Mucosa of gallbladder (tissue), 1 donor: ENCODE measurements around the gene STX1A. TPM values are rescaled to one million over a fixed set of nuclear protein-coding genes. Genes with fewer than 3 reads are reported as not detected.
"Not testable (repeated sequence)": the region's sequence is repeated elsewhere in the genome, so short reads cannot be mapped to it uniquely, and the experiment has no call there.

Experiments
- DNase-seq: peaks from one replicate; pipeline ENCODE4 v3.0.0-alpha.2; 2020; ENCODE audit warnings: low spot score
- total RNA-seq: library from RNA; stranded (reverse); gene quantifications from one replicate; pipeline ENCODE4 v1.2.1, GENCODE V29; 2021
- donor health status: DM: no; HTN: no; CAD: no.

Gene STX1A
- total RNA-seq, 1 donor from 2014 or later: 33.8 TPM

GRCh38 chr7:73736885-73737284, 17.4 kb upstream of the STX1A start:
- DNase-seq: no peak

- no peak for DNase-seq
Observed at GRCh38 chr7:73735528-73735905, 16.0 kb upstream of the STX1A start.

- DNase-seq: peak; percentile 91
Observed at GRCh38 chr7:73734619-73735527, 15.4 kb upstream of the STX1A start.

- DNase-seq: no peak
Observed at GRCh38 chr7:73732397-73732796, 12.9 kb upstream of the STX1A start.

- DNase-seq: no peak
Observed at GRCh38 chr7:73730485-73730884, 11.0 kb upstream of the STX1A start.

- no peak for DNase-seq
Observed at GRCh38 chr7:73728551-73728950, 9.1 kb upstream of the STX1A start.

GRCh38 chr7:73727952-73728351, 8.5 kb upstream of the STX1A start:
- DNase-seq: no peak

- no peak for DNase-seq
Observed at GRCh38 chr7:73726083-73726466, 6.6 kb upstream of the STX1A start.

GRCh38 chr7:73723813-73724212, 4.3 kb upstream of the STX1A start:
- DNase-seq: no peak

- no peak for DNase-seq
Observed at GRCh38 chr7:73722785-73723184, 3.3 kb upstream of the STX1A start.

GRCh38 chr7:73722182-73722581, 2.7 kb upstream of the STX1A start:
- DNase-seq: not testable (repeated sequence)

GRCh38 chr7:73721377-73721817, 1.9 kb upstream of the STX1A start:
- peak; percentile 77 for DNase-seq

GRCh38 chr7:73720443-73720842, 974 bp upstream of the STX1A start:
- DNase-seq: not testable (repeated sequence)

GRCh38 chr7:73719806-73720169, 319 bp upstream of the STX1A start:
- no peak for DNase-seq

GRCh38 chr7:73718438-73718881, 1.0 kb downstream of the STX1A start:
- DNase-seq: no peak

- no peak for DNase-seq
Observed at GRCh38 chr7:73717991-73718405, 1.5 kb downstream of the STX1A start.

- no peak for DNase-seq
Observed at GRCh38 chr7:73717025-73717807, 2.3 kb downstream of the STX1A start.

- no peak for DNase-seq
Observed at GRCh38 chr7:73716318-73716890, 3.1 kb downstream of the STX1A start.

GRCh38 chr7:73715648-73716317, 3.7 kb downstream of the STX1A start:
- DNase-seq: peak; percentile 69

GRCh38 chr7:73713319-73713718, 6.2 kb downstream of the STX1A start:
- DNase-seq: not testable (repeated sequence)

GRCh38 chr7:73712773-73713172, 6.7 kb downstream of the STX1A start:
- DNase-seq: no peak
